Activated T-helper 1 cell treated with anti-CD3 and anti-CD28 coated beads, Interleukin-2, amount 50 U/mL, for 16 hours (primary cell): Measurements from ENCODE around the gene KCNQ1OT1.

Experiments used
- DNase-seq, 2 donors: peaks; one replicate each; pipeline ENCODE4 v3.0.0-alpha.2; 2020; ENCODE audit warnings: low read depth in 1 of 2, low spot score in 1 of 2

The KCNQ1OT1 gene

GRCh38 chr11:2737226-2737590 is 37.4 kb upstream of the KCNQ1OT1 start:
- no peak for DNase-seq

- no peak for DNase-seq
These were observed 36.9 kb upstream of the KCNQ1OT1 start for GRCh38 chr11:2736577-2737225.

- no peak for DNase-seq
These were observed 35.3 kb upstream of the KCNQ1OT1 start for GRCh38 chr11:2735053-2735589.

GRCh38 chr11:2734181-2735052 is 34.6 kb upstream of the KCNQ1OT1 start:
- DNase-seq: no peak

- no peak for DNase-seq
These were observed 33.3 kb upstream of the KCNQ1OT1 start for GRCh38 chr11:2732940-2733628.

- no peak for DNase-seq
These were observed 32.6 kb upstream of the KCNQ1OT1 start for GRCh38 chr11:2732261-2732939.

- DNase-seq: no peak
These were observed 31.6 kb upstream of the KCNQ1OT1 start for GRCh38 chr11:2731130-2732125.

GRCh38 chr11:2730272-2731129 is 30.7 kb upstream of the KCNQ1OT1 start:
- DNase-seq: no peak

- no peak for DNase-seq
These were observed 30.0 kb upstream of the KCNQ1OT1 start for GRCh38 chr11:2729841-2730240.

GRCh38 chr11:2728663-2729332 is 29.0 kb upstream of the KCNQ1OT1 start:
- DNase-seq: no peak

- DNase-seq: no peak
These were observed 28.4 kb upstream of the KCNQ1OT1 start for GRCh38 chr11:2728128-2728662.

GRCh38 chr11:2726964-2727363 is 27.2 kb upstream of the KCNQ1OT1 start:
- DNase-seq: no peak

GRCh38 chr11:2725368-2726300 is 25.8 kb upstream of the KCNQ1OT1 start:
- DNase-seq: no peak

GRCh38 chr11:2724653-2725367 is 25.0 kb upstream of the KCNQ1OT1 start:
- no peak for DNase-seq

GRCh38 chr11:2724104-2724503 is 24.3 kb upstream of the KCNQ1OT1 start:
- no peak for DNase-seq

- no peak for DNase-seq
These were observed 23.2 kb upstream of the KCNQ1OT1 start for GRCh38 chr11:2722955-2723354.
